Parietal lobe (tissue), 1 donor: Measurements from ENCODE around the gene ASRGL1. TPM values are rescaled to one million over a fixed set of nuclear protein-coding genes. Genes with fewer than 3 reads are reported as not detected.

Source experiments
- total RNA-seq: library from RNA; depleted of rRNA; stranded (reverse); fragments of >200 nt; gene quantifications from one replicate; pipeline ENCODE4 v1.2.3, GENCODE V29; 2014

The ASRGL1 gene
- 52.9 TPM for total RNA-seq

DNA sequence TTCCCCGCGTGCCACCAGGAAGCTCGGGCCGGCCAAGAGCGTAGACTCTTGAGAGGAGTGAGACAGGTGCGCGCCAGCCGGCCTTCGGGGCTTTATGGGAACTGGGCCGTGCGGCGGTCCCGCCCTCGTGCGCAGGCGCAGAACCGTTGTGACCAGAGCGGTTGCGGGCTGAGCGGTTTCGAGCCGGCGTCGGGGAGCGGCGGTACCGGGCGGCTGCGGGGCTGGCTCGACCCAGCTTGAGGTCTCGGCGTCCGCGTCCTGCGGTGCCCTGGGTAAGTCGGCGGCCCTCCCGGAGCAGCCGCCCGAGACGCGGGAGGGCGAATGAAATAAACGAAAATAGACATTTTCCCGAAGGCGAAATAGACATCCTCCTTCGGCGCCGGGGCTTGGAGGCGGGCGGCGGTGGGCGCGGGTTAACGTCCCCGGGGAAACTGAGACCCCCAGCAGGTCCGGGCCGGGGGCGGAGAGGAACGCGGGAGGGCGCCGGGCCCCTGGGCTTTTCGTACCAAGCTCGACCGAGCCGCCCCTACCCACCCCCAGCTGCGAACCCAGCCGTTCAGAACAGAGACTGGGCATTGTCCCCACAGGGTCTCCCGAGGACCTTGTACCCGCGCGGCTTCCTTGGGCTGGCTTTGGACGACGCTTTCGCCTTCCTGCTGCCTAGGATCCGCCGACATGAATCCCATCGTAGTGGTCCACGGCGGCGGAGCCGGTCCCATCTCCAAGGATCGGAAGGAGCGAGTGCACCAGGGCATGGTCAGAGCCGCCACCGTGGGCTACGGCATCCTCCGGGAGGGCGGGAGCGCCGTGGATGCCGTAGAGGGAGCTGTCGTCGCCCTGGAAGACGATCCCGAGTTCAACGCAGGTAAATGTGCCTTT is at the start of gene ASRGL1:
Gene ASRGL1, plus strand, starts transcription at position 146 of the 879 bp plus-strand sequence. Its CDS starts 530 bp downstream, at position 676.

DNA sequence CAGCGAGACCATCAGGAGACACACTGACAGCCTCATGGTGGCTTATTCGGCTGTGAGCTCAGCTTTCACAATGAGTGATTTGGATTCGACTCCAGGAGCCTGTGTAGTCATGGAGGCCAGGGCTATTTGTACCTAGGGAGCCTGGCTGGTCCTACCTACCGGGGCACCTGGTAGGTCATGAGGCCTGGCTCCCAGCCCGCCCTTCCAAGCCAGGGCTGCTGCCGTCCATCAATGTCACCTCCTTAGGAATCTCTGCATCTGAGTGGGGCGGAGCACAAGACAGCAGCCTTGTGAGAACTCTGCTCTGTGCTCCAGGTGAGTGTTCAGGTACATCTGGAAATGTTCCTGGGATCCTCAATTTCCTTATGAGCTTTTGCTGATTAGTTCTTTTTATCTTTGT is 38.3 kb upstream of the ASRGL1 start, which contains the start of gene SCGB1D4:
Gene SCGB1D4, minus strand, starts transcription at position 101 of the 400 bp plus-strand sequence. Its CDS starts 65 bp downstream, at position 36.

DNA sequence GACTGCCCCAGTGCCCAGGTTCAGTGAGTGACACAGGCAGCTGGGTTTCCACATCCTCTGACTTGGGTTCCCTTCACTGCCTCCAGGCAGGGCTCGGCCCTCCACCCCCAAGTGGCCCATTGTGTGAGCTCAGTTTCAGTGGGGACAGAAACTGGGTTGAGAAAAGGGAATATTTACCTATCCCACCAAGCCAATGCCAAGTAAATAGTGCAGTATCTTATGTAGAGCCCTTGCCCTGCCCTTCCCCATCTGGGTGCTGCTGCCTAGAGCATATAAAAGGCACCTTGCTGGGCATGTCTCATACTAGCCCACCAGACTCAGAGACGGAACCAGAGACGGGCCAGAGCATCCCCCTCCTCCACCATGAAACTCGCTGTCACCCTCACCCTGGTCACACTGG is 81.5 kb downstream of the ASRGL1 start, which contains the start of gene SCGB1A1:
Gene SCGB1A1, plus strand, starts transcription at position 301 of the 400 bp plus-strand sequence. Its CDS starts 63 bp downstream, at position 364.

Other genes starting within 250 kb of the ASRGL1 start
- gene INCENP, start 213.4 kb upstream of the ASRGL1 start, total RNA-seq = 31.9 TPM
- not detected for gene SCGB1D1, start 147.2 kb upstream of the ASRGL1 start, total RNA-seq
- not detected for gene SCGB2A1, start 128.8 kb upstream of the ASRGL1 start, total RNA-seq
- gene SCGB1D2, start 95.2 kb upstream of the ASRGL1 start, total RNA-seq = not detected
- not detected for gene SCGB2A2, start 67.3 kb upstream of the ASRGL1 start, total RNA-seq
- not detected for gene SCGB1D4, start 38.4 kb upstream of the ASRGL1 start, total RNA-seq
- gene SCGB1A1, start 81.6 kb downstream of the ASRGL1 start, total RNA-seq = not detected
- 13.5 TPM for gene AHNAK, start 209.4 kb downstream of the ASRGL1 start, total RNA-seq
- gene EEF1G, start 236.4 kb downstream of the ASRGL1 start, total RNA-seq = 1,400 TPM